HCT116 (cell line): ENCODE data around the gene CRY2. TPM values are rescaled to one million over a fixed set of nuclear protein-coding genes. Genes with fewer than 3 reads are reported as not detected.

Experiments used
- ATAC-seq: fragments of 200-7000 bp; cut with Tn5 transposase; 2 replicates; pipeline ENCODE4 v1.9.1; 2020; ENCODE audit warnings: mild to moderate bottlenecking, moderate library complexity
- BruUV-seq: library from RNA; stranded (reverse); fragments of 400-500 nt; replicated peaks from 2 replicates; lab custom pipeline; 2021; lab: Mats Ljungman, UMichigan
- CTCF ChIA-PET: fragments of 300-600 bp; sonication (Branson Sonifier 250); formaldehyde crosslinking; loops from one replicate; lab custom pipeline; 2021; ENCODE audit warnings: antibody characterized with exemption; lab: Charles Lee
- POLR2A ChIA-PET: fragments of 300-600, 350-600 bp; sonication (Branson Sonifier 250); formaldehyde crosslinking; loops from one replicate; lab custom pipeline; 2021; ENCODE audit warnings: antibody characterized with exemption; lab: Charles Lee
- RAD21 ChIA-PET, 2 experiments: fragments of 300-600 bp; sonication (Branson Sonifier 250); formaldehyde crosslinking; loops; one replicate each; lab custom pipeline; 2023; ENCODE audit warnings: low total read pairs in 2 of 2; ENCODE audit not compliant: uncharacterized antibody in 2 of 2, unreplicated experiment in 2 of 2, low non-redundant PET in 1 of 2; lab: Charles Lee
- DNase-seq: peaks from one replicate; pipeline ENCODE4 v3.0.0-alpha.2; 2010; ENCODE audit warnings: low read depth, low spot score
- H2AFZ ChIP-seq: fragments of 200-600 bp; shearing (Covaris generic), sonication (generic); 2 replicates; pipeline ENCODE4 v1.6.1; 2017; ENCODE audit warnings: low read depth, mixed run types, mixed read lengths, antibody characterized with exemption, low read length; ENCODE audit not compliant: poor library complexity, severe bottlenecking
- H3K27ac ChIP-seq: 2 replicates; pipeline ENCODE4 v1.5.1; 2012; ENCODE audit warnings: low read depth, low read length
- H3K27me3 ChIP-seq: fragments of 200-600 bp; sonication (generic); 2 replicates; pipeline ENCODE4 v1.6.1; 2016; ENCODE audit warnings: mixed run types, low read length, mixed read lengths; ENCODE audit not compliant: insufficient read depth
- H3K36me3 ChIP-seq, 2 experiments: fragments of 200-500 bp in 1 of 2; fragments of 200-600 bp in 1 of 2; sonication (Bioruptor generic) in 1 of 2; sonication (generic) in 1 of 2; 2 replicates each; pipeline versions ENCODE4 v1.5.1 to v1.6.1; 2014 to 2016; ENCODE audit warnings: low read length in 2 of 2, inconsistent platforms in 1 of 2, mixed read lengths in 1 of 2, mixed run types in 1 of 2; ENCODE audit not compliant: insufficient read depth in 2 of 2, control insufficient read depth in 1 of 2
- H3K4me1 ChIP-seq, 2 experiments: fragments of 200-600 bp in 1 of 2; sonication (generic) in 1 of 2; 2 replicates each; pipeline versions ENCODE4 v1.5.1 to v1.6.1; 2012 to 2017; ENCODE audit warnings: low read length in 2 of 2, inconsistent platforms in 1 of 2, mild to moderate bottlenecking in 1 of 2, mixed read lengths in 1 of 2, mixed run types in 1 of 2, moderate library complexity in 1 of 2; ENCODE audit not compliant: insufficient read depth in 2 of 2, control insufficient read depth in 1 of 2
- H3K4me2 ChIP-seq: fragments of 200-600 bp; sonication (generic); 2 replicates; pipeline ENCODE4 v1.6.1; 2017; ENCODE audit warnings: mixed run types, low read length, mixed read lengths
- H3K4me3 ChIP-seq, 2 experiments: fragments of 200-600 bp in 1 of 2; sonication (generic) in 1 of 2; replicated peaks in 1 of 2; 2 replicates each; pipeline ENCODE4 v1.5.1; 2011 to 2016; ENCODE audit warnings: low read length in 2 of 2, control low read depth in 1 of 2, low read depth in 1 of 2, mild to moderate bottlenecking in 1 of 2, mixed read lengths in 1 of 2, mixed run types in 1 of 2
- H3K79me2 ChIP-seq: fragments of 200-600 bp; sonication (generic); 2 replicates; pipeline ENCODE4 v1.6.1; 2017; ENCODE audit warnings: mild to moderate bottlenecking, mixed run types, low read length, moderate library complexity, mixed read lengths; ENCODE audit not compliant: insufficient read depth
- H3K9ac ChIP-seq: fragments of 200-600 bp; sonication (generic); 2 replicates; pipeline ENCODE4 v1.6.1; 2016; ENCODE audit warnings: low read length, mixed read lengths
- H3K9me2 ChIP-seq: fragments of 200-600 bp; sonication (generic), shearing (Covaris generic); 2 replicates; pipeline ENCODE4 v1.6.1; 2017; ENCODE audit warnings: mixed run types, mild to moderate bottlenecking, moderate library complexity; ENCODE audit not compliant: insufficient read depth
- H3K9me3 ChIP-seq, 2 experiments: fragments of 200-500 bp in 1 of 2; fragments of 200-600 bp in 1 of 2; sonication (Bioruptor generic) in 1 of 2; sonication (generic) in 1 of 2; 2 replicates each; pipeline ENCODE4 v1.6.1; 2014 to 2017; ENCODE audit warnings: low read length in 2 of 2, mixed read lengths in 2 of 2, inconsistent platforms in 1 of 2, low read depth in 1 of 2, mild to moderate bottlenecking in 1 of 2, mixed run types in 1 of 2, moderate library complexity in 1 of 2; ENCODE audit not compliant: control insufficient read depth in 1 of 2, insufficient read depth in 1 of 2
- H4K20me1 ChIP-seq: fragments of 200-600 bp; sonication (generic), shearing (Covaris generic); 2 replicates; pipeline ENCODE4 v1.6.1; 2017; ENCODE audit warnings: mixed run types, mild to moderate bottlenecking, moderate library complexity; ENCODE audit not compliant: insufficient read depth
- CBX3 ChIP-seq: IDR thresholded peaks from 2 replicates; pipeline ENCODE4 v1.6.1; 2012; ENCODE audit warnings: low read depth
- CEBPB ChIP-seq: IDR thresholded peaks from 2 replicates; pipeline ENCODE4 v1.6.1; 2012; ENCODE audit warnings: low read depth
- EGR1 ChIP-seq: IDR thresholded peaks from 2 replicates; pipeline ENCODE4 v1.6.1; 2012; ENCODE audit warnings: low read depth
- ELF1 ChIP-seq: IDR thresholded peaks from 2 replicates; pipeline ENCODE4 v1.6.1; 2012; ENCODE audit warnings: low read depth, borderline replicate concordance
- EZH2 ChIP-seq: fragments of 200-600 bp; sonication (generic); IDR thresholded peaks from 2 replicates; pipeline ENCODE4 v1.6.1; 2017; ENCODE audit warnings: antibody characterized with exemption, mixed run types
- EZH2phosphoT487 ChIP-seq: fragments of 200-600 bp; IDR thresholded peaks from 2 replicates; pipeline ENCODE4 v1.6.1; 2018; ENCODE audit warnings: antibody characterized with exemption, borderline replicate concordance
- POLR2AphosphoS5 ChIP-seq: IDR thresholded peaks from 2 replicates; pipeline ENCODE4 v1.6.1; 2011; ENCODE audit warnings: mild to moderate bottlenecking, low read depth, low read length, moderate library complexity
- REST ChIP-seq: IDR thresholded peaks from 2 replicates; pipeline ENCODE4 v1.6.1; 2012; ENCODE audit warnings: low read depth
- SP1 ChIP-seq: IDR thresholded peaks from 2 replicates; pipeline ENCODE4 v1.6.1; 2012; ENCODE audit warnings: low read depth
- YY1 ChIP-seq: IDR thresholded peaks from 2 replicates; pipeline ENCODE4 v1.6.1; 2011; ENCODE audit warnings: low read length, low read depth, moderate library complexity, mild to moderate bottlenecking; ENCODE audit not compliant: insufficient replicate concordance; ENCODE audit errors: extremely low read depth
- ZFX ChIP-seq: fragments of 450-650 bp; IDR thresholded peaks from 2 replicates; pipeline ENCODE4 v1.6.1; 2017
- ZNF274 ChIP-seq: fragments of 200-500 bp; sonication (Bioruptor generic); IDR thresholded peaks from 2 replicates; pipeline ENCODE4 v1.6.1; 2014; ENCODE audit warnings: mild to moderate bottlenecking, low read depth, low read length, inconsistent platforms
- intact Hi-C: fragments of 100-400 bp; cut with micrococcal nuclease; formaldehyde crosslinking; loops from 2 replicates; pipeline ENCODE4 v1.10.0; 2022
- total RNA-seq: library from RNA; stranded (reverse); gene quantifications from one replicate; pipeline ENCODE4 v1.2.1, GENCODE V29; 2021; ENCODE audit not compliant: unreplicated experiment
- TF ChIP-seq, protein P1 (sequence below), 3 experiments: fragments of 200-600 bp in 1 of 3; sonication (generic) in 1 of 3; IDR thresholded peaks in 2 of 3; conservative IDR thresholded peaks in 1 of 3; 2 replicates each; pipeline ENCODE4 v1.5.1; 2012 to 2017; ENCODE audit warnings: low read depth in 2 of 3, low read length in 2 of 3, antibody characterized with exemption in 1 of 3, borderline replicate concordance in 1 of 3, control low read depth in 1 of 3, mild to moderate bottlenecking in 1 of 3, mixed read lengths in 1 of 3, mixed run types in 1 of 3, moderate library complexity in 1 of 3; ENCODE audit not compliant: insufficient read depth in 1 of 3

Gene CRY2
- total RNA-seq, 1 experiment from 2014 or later: 18.0 TPM

DNA sequence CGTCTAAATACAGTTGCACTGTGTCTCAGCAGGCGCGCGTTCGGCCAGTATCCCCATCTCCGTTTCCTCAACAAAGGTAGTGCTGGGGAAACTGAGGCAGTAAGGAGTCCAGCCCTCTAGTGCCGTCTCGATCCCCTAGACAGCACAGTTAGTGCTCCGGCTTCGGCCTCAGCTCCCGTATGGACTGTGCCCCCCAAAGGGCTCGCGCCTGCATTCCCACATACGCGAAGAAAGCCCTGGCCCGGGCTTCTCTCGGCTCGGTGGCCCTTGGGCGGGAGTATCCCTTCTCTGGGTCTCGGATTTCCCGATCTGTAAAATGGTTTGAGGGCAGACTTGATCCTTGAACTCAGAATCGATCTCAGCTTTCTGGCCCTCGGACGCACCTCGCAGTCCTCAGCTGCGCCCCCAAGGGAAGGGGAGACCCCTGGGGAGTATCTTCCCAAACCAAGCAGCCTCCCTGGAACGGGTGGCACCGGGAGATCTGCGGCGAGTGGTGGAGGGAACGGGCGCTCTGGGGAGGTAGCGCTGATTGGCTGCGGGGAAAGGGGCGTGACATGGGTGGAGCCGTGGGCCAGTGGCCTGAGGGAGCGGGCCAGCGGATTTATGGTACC is 71.2 kb downstream of the CRY2 start:
- H2AFZ ChIP-seq: peak overlapping the region; percentile 40
- POLR2A ChIA-PET: interaction anchor here (0.7 to 1.1 kb wide), 3 partner anchors 10 to 320 kb away, joined by 3 read pairs; no protein-coding TSS in a partner anchor
- intact Hi-C loops: no loop called here

GRCh38 chr11:45918962-45919675 is 71.8 kb downstream of the CRY2 start:
- peak overlapping the region; percentile 84 to 95 for H3K4me3 ChIP-seq
- H4K20me1 ChIP-seq: no peaks in the 10 kb centered on the region
- ChIA-PET RAD21 (no interaction called here), CTCF (no interaction called here), POLR2A (interaction anchor here (1.1 kb wide), 1 partner anchor 319 kb away, joined by 3 read pairs; no protein-coding TSS in a partner anchor)
- peak overlapping the region; percentile 40 for H2AFZ ChIP-seq
- peak overlapping the region; percentile 93 for H3K4me2 ChIP-seq
- no peaks in the 10 kb centered on the region for H3K27me3 ChIP-seq
- BruUV-seq: no TSS peak
- H3K9me2 ChIP-seq: no peaks in the 10 kb centered on the region
- H3K9me3 ChIP-seq: no peaks in the 10 kb centered on the region
- H3K9ac ChIP-seq: 0 out of 2 replicates have a peak overlapping the region, but pooled peaks have one; percentile 80
- no peak for DNase-seq
- peaks cover 17 to 31% of the 10 kb centered on the region in 2 experiments for H3K4me1 ChIP-seq
- intact Hi-C loops: no loop called here
- peaks cover 19% of the 10 kb centered on the region for H3K79me2 ChIP-seq
- no peak for ATAC-seq
- H3K36me3 ChIP-seq: peaks cover 0 to 3% of the 10 kb centered on the region in 2 experiments; a peak in 2 of 4 replicates
- peak overlapping the region; percentile 85; the same call in 1 of the 2 replicates for H3K27ac ChIP-seq
- TF ChIP-seq EGR1 (no peak), CBX3 (no peak), ZFX (no peak), EZH2 (no peak), EZH2phosphoT487 (no peak), REST (no peak), CEBPB (no peak), ELF1 (no peak), ZNF274 (no peak), YY1 (no peak)
- TF ChIP-seq, protein P1, sequence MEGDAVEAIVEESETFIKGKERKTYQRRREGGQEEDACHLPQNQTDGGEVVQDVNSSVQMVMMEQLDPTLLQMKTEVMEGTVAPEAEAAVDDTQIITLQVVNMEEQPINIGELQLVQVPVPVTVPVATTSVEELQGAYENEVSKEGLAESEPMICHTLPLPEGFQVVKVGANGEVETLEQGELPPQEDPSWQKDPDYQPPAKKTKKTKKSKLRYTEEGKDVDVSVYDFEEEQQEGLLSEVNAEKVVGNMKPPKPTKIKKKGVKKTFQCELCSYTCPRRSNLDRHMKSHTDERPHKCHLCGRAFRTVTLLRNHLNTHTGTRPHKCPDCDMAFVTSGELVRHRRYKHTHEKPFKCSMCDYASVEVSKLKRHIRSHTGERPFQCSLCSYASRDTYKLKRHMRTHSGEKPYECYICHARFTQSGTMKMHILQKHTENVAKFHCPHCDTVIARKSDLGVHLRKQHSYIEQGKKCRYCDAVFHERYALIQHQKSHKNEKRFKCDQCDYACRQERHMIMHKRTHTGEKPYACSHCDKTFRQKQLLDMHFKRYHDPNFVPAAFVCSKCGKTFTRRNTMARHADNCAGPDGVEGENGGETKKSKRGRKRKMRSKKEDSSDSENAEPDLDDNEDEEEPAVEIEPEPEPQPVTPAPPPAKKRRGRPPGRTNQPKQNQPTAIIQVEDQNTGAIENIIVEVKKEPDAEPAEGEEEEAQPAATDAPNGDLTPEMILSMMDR (IDR thresholded peaks at IDR 0.05 in 2 of 3, conservative IDR thresholded peaks at IDR 0.05 in 1 of 3; ENCODE audit: borderline replicate concordance in 1 of 3, insufficient read depth in 1 of 3, low read depth in 2 of 3, low read length in 2 of 3): no peak

More for the DNA sequence above, 71.2 kb downstream of the CRY2 start:
- Histone ChIP-seq H3K9me2 (no peaks in the 10 kb centered on the region), H3K4me1 (peaks cover 17 to 30% of the 10 kb centered on the region in 2 experiments), H3K9ac (peak overlapping the region; percentile 80), H3K4me2 (peak overlapping the region; percentile 93), H3K4me3 (peak overlapping the region; percentile 84 to 95), H4K20me1 (no peaks in the 10 kb centered on the region), H3K9me3 (no peaks in the 10 kb centered on the region), H3K79me2 (peaks cover 18% of the 10 kb centered on the region), H3K36me3 (peaks cover 0 to 3% of the 10 kb centered on the region in 2 experiments; a peak in 2 of 4 replicates), H3K27me3 (no peaks in the 10 kb centered on the region), H3K27ac (peak overlapping the region; percentile 85)
- no peak for DNase-seq
- ChIA-PET RAD21 (interaction anchor here in 1 of 2 experiments (0.9 kb wide), 1 partner anchor 88 kb away, joined by 4 read pairs; no protein-coding TSS in a partner anchor), CTCF (interaction anchor here (0.5 to 1.4 kb wide), 3 partner anchors 47 to 396 kb away, joined by 3 to 7 read pairs (median 3); no protein-coding TSS in a partner anchor)
- TF ChIP-seq SP1 (no peak), POLR2AphosphoS5 (peak; percentile 72)
- peak; percentile 60 for ATAC-seq
- no TSS peak for BruUV-seq
